ENCODE measurements around the gene ASAH2B.

ASAH2B gene

DNA sequence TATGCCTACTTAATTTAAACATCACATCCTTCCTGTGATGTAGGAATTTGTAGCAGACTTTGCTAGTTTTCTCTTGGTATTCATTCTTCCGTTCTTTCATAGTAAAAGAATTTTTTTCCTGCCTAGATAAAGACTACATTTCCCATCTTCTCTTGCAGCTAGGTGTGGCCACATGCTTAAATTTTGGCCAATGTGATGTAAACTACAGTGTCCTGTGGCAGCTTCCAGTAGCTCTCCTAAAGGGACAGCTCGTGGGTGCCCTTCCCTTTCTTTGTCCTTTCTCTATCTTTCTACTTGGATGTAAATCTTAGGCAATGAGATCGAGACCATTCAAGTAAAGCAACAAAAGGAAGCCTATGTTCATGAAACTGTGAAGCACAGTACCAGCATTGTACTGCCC lies 58.6 kb downstream of the ASAH2B start:
- no peak for DNase-seq (ENCODE audit: low read depth in 2 of 2)

DNA sequence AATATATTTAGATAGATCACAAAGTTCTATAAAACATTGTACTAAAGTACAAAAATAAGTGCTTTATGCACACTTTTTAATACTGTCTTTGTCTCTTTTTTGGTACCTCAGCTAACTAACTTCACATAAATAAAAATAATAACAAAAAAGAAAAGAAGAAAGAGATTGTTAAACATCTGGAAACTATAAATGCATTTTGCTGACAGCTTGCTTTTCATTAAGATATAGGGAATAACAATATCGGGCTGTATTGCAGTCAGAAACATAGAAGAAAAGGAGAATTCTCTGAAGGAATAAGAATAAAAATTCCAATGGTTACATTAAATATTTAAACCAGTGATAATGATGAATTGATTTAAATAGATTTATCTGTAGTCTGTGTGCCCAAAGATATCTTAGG lies 59.9 kb downstream of the ASAH2B start:
- no peak for DNase-seq (ENCODE audit: low read depth in 2 of 2)

DNA sequence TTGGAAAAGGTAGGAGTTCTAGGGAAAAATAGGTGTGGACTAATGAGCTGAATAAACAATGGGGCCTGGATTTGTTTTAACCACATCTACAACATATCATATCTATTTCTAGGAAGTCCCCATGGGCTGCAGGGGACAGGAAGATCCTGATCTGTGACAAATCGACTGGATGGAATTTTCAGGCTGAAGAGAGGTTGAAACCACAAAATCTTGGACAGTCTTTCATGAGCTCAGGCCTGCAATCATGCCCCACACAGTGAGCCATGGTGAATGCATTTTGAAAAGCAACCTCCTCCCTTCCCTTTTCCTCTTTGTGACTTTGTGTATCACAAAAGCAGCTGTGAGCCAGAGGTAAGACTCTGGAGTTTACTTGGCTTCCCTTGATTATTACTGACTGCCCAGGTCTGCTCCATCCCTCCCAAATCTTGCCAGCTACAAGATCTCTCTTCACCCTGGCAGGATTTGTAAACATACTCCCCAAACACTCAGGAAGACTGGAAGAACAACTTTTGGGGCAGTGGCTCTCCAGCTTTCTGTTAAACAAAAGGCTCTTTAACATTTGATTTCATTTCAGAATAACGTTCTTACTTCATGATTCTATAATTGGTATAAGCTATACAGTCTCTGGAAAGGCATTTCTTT lies 66.4 kb downstream of the ASAH2B start:
- DNase-seq (ENCODE audit: low read depth in 2 of 2): no peak

DNA sequence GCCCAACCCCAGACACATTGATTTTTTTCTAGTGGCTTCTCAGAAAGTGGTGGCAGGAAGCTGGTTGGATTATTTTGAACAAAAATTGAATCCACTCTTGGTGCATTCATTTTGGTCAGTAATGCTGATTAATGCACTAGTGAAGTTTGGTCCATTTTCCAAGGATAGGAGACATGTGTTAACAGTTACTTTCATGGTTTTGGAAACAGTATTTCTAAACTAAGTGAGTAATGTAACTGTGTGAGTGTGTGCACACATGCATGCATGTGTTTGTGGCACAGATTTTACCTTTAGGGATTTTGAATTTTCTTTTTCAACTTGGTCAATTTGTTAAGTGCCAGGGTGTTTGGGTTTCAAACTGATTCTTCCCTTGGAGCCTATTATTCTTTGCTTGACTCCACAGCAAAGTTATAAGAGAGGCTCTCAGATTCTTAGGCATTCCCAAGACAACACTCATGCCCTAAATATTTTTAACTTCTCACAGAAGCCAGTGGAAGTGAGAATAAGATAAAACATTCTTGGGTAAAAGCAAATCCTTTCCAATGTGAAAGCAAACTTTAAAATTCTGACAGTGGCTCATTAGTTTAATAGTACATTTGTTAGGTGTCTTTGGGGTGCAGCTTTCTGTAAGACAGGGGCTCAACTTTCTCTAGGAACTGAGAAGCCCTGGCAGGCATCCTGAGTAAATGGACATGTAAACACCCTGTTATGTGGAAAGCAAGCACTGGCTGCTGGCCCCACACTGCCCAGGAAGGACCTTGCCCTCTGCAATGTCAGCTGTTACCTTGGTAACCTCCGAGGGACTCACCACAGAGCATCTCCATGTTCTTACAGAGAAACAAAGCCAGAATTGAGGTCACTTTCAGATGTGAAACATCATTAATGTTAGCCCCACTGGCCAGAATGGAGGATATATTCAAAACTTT lies 68.4 kb downstream of the ASAH2B start:
- DNase-seq (ENCODE audit: low read depth in 2 of 2): no peak
